H1 (cell line): ENCODE results near the gene TCF7L2. TPM values are rescaled to one million over a fixed set of nuclear protein-coding genes. Genes with fewer than 3 reads are reported as not detected.

Experiments used
- CTCF ChIA-PET: fragments of 300-600 bp; sonication (Branson Sonifier 250); formaldehyde crosslinking; loops from one replicate; lab custom pipeline; 2021; ENCODE audit not compliant: partially characterized antibody; lab: Charles Lee
- POLR2A ChIA-PET: fragments of 300-600 bp; sonication (Branson Sonifier 250); formaldehyde crosslinking; loops from one replicate; lab custom pipeline; 2021; ENCODE audit warnings: inconsistent platforms; ENCODE audit not compliant: partially characterized antibody; lab: Charles Lee
- DNase-seq, 2 experiments: peaks; one replicate each; pipeline versions ENCODE4 v3.0.0 to v3.0.0-alpha.2; 2010 to 2022; ENCODE audit warnings: low spot score in 2 of 2, low read depth in 1 of 2, mixed read lengths in 1 of 2
- FAIRE-seq: peaks from 2 replicates; lab custom pipeline; 2011; peaks lifted over from hg19 to GRCh38; lab: Jason Lieb, UNC
- H2AFZ ChIP-seq: 2 replicates; pipeline ENCODE4 v1.8.1; 2012; ENCODE audit warnings: low read length, inconsistent platforms
- H2AK5ac ChIP-seq: 2 replicates; pipeline ENCODE4 v1.6.1; 2013; ENCODE audit warnings: low read depth, low read length
- H2BK120ac ChIP-seq: replicated peaks from 2 replicates; pipeline ENCODE3; 2013; ENCODE audit warnings: low read depth, low read length, inconsistent platforms
- H2BK12ac ChIP-seq: 2 replicates; pipeline ENCODE4 v1.6.1; 2013; ENCODE audit warnings: low read depth, low read length
- H2BK15ac ChIP-seq: 2 replicates; pipeline ENCODE4 v1.6.1; 2013; ENCODE audit warnings: low read length
- H2BK20ac ChIP-seq: 2 replicates; pipeline ENCODE4 v1.6.1; 2013; ENCODE audit warnings: low read length
- H2BK5ac ChIP-seq: 2 replicates; pipeline ENCODE4 v1.6.1; 2013; ENCODE audit warnings: low read depth, low read length
- H3K14ac ChIP-seq: 2 replicates; pipeline ENCODE4 v1.6.1; 2013; ENCODE audit warnings: inconsistent platforms; ENCODE audit not compliant: insufficient read length
- H3K18ac ChIP-seq: 2 replicates; pipeline ENCODE4 v1.6.1; 2013; ENCODE audit warnings: low read length; ENCODE audit errors: extremely low read depth
- H3K23ac ChIP-seq: 2 replicates; pipeline ENCODE4 v1.6.1; 2013; ENCODE audit warnings: inconsistent platforms; ENCODE audit not compliant: insufficient read length
- H3K23me2 ChIP-seq: 2 replicates; pipeline ENCODE4 v1.6.1; 2013; ENCODE audit warnings: low read depth, low read length
- H3K27ac ChIP-seq: 2 replicates; pipeline ENCODE4 v1.6.1; 2011; ENCODE audit warnings: low read depth, low read length, inconsistent platforms
- H3K27me3 ChIP-seq, 4 experiments: replicated peaks in 1 of 4; 1 replicate in 1 of 4; 2 replicates in 3 of 4; pipeline versions ENCODE4 v1.6.1 to v1.8.1; 2011 to 2013; ENCODE audit warnings: low read length in 3 of 4, mild to moderate bottlenecking in 3 of 4, inconsistent platforms in 2 of 4, mixed read lengths in 2 of 4, moderate library complexity in 1 of 4; ENCODE audit not compliant: control insufficient read depth in 3 of 4, insufficient read depth in 3 of 4; ENCODE audit errors: extremely low read depth in 1 of 4
- H3K36me3 ChIP-seq, 4 experiments: 2 replicates each; pipeline versions ENCODE4 v1.6.1 to v1.8.1; 2011 to 2013; ENCODE audit warnings: mild to moderate bottlenecking in 4 of 4, low read length in 3 of 4, moderate library complexity in 2 of 4, control low read depth in 1 of 4, inconsistent platforms in 1 of 4; ENCODE audit not compliant: insufficient read depth in 4 of 4, control insufficient read depth in 2 of 4
- H3K4ac ChIP-seq: replicated peaks from 2 replicates; pipeline ENCODE3; 2013; ENCODE audit warnings: low read length, low read depth, mixed read lengths, inconsistent platforms; ENCODE audit not compliant: insufficient read length
- H3K4me1 ChIP-seq, 4 experiments: replicated peaks in 1 of 4; 1 replicate in 1 of 4; 2 replicates in 3 of 4; pipeline versions ENCODE4 v1.6.1 to v1.8.1; 2011 to 2013; ENCODE audit warnings: low read length in 3 of 4, inconsistent platforms in 2 of 4, mixed read lengths in 1 of 4; ENCODE audit not compliant: insufficient read depth in 4 of 4, control insufficient read depth in 3 of 4
- H3K4me2 ChIP-seq, 2 experiments: 2 replicates each; pipeline versions ENCODE4 v1.6.1 to v1.8.1; 2011 to 2013; ENCODE audit warnings: low read depth in 2 of 2, low read length in 2 of 2, control low read depth in 1 of 2, inconsistent platforms in 1 of 2, mild to moderate bottlenecking in 1 of 2; ENCODE audit not compliant: insufficient read depth in 1 of 2
- H3K4me3 ChIP-seq, 4 experiments: fragments of 200-600, 300-600 bp in 1 of 4; sonication (generic), shearing (Covaris generic), sonication (Bioruptor Twin) in 1 of 4; 2 replicates each; pipeline versions ENCODE4 v1.5.1 to v1.8.1; 2011 to 2016; ENCODE audit warnings: low read length in 4 of 4, low read depth in 3 of 4, control low read depth in 2 of 4, inconsistent platforms in 2 of 4, mild to moderate bottlenecking in 2 of 4, mixed read lengths in 1 of 4, moderate library complexity in 1 of 4; ENCODE audit not compliant: insufficient read depth in 2 of 4; ENCODE audit errors: extremely low read depth in 1 of 4
- H3K56ac ChIP-seq: replicated peaks from 2 replicates; pipeline ENCODE3; 2013; ENCODE audit warnings: low read depth, mild to moderate bottlenecking, mixed read lengths, low read length, inconsistent platforms; ENCODE audit not compliant: insufficient read length
- H3K79me1 ChIP-seq: 2 replicates; pipeline ENCODE4 v1.6.1; 2013; ENCODE audit warnings: low read depth, low read length, control low read depth
- H3K79me2 ChIP-seq, 2 experiments: 2 replicates each; pipeline versions ENCODE4 v1.6.1 to v1.8.1; 2012 to 2013; ENCODE audit warnings: low read length in 2 of 2, mild to moderate bottlenecking in 2 of 2, inconsistent platforms in 1 of 2; ENCODE audit not compliant: insufficient read depth in 2 of 2, control insufficient read depth in 1 of 2
- H3K9ac ChIP-seq, 4 experiments: replicated peaks in 1 of 4; 1 replicate in 1 of 4; 2 replicates in 3 of 4; pipeline versions ENCODE4 v1.6.1 to v1.8.1; 2011 to 2013; ENCODE audit warnings: low read depth in 3 of 4, low read length in 3 of 4, control low read depth in 2 of 4, mild to moderate bottlenecking in 2 of 4, moderate library complexity in 2 of 4, inconsistent platforms in 1 of 4; ENCODE audit errors: extremely low read depth in 1 of 4
- H3K9me3 ChIP-seq, 2 experiments: 2 replicates each; pipeline versions ENCODE4 v1.6.1 to v1.8.1; 2012 to 2013; ENCODE audit warnings: mild to moderate bottlenecking in 2 of 2, moderate library complexity in 2 of 2, control low read depth in 1 of 2, inconsistent platforms in 1 of 2, low read depth in 1 of 2, low read length in 1 of 2, mixed read lengths in 1 of 2; ENCODE audit not compliant: insufficient read depth in 2 of 2
- H4K20me1 ChIP-seq, 2 experiments: replicated peaks in 1 of 2; 2 replicates each; pipeline versions ENCODE3 to v1.8.1; 2011 to 2013; ENCODE audit warnings: inconsistent platforms in 2 of 2, low read length in 2 of 2, mild to moderate bottlenecking in 1 of 2; ENCODE audit not compliant: insufficient read depth in 2 of 2, control insufficient read depth in 1 of 2
- H4K5ac ChIP-seq: 2 replicates; pipeline ENCODE4 v1.6.1; 2013; ENCODE audit warnings: low read length, low read depth, mixed read lengths, inconsistent platforms; ENCODE audit not compliant: insufficient read length
- H4K8ac ChIP-seq: 2 replicates; pipeline ENCODE4 v1.8.0; 2013; ENCODE audit warnings: mild to moderate bottlenecking, moderate library complexity, low read length, inconsistent platforms; ENCODE audit not compliant: insufficient read depth; ENCODE audit errors: extremely low read depth
- H4K91ac ChIP-seq: replicated peaks from 2 replicates; pipeline ENCODE3; 2013; ENCODE audit warnings: low read length, mixed read lengths, inconsistent platforms; ENCODE audit not compliant: insufficient read length
- CBX5 ChIP-seq: fragments of 300-800, 300-1000 bp; sonication (generic); IDR thresholded peaks from 2 replicates; pipeline ENCODE4 v1.7.1; 2016; ENCODE audit warnings: antibody characterized with exemption, low read length, low read depth
- CHD1 ChIP-seq: IDR thresholded peaks from 2 replicates; pipeline ENCODE4 v1.6.1; 2012; ENCODE audit warnings: low read depth, low read length, improper control_type of control experiment
- GABPA ChIP-seq: IDR thresholded peaks from 2 replicates; pipeline ENCODE4 v1.6.1; 2011; ENCODE audit warnings: mild to moderate bottlenecking, low read length, moderate library complexity, borderline replicate concordance; ENCODE audit not compliant: insufficient read depth
- KDM1A ChIP-seq: fragments of 200-600, 300-600 bp; sonication (generic); IDR thresholded peaks from 2 replicates; pipeline ENCODE4 v1.7.1; 2016; ENCODE audit warnings: mild to moderate bottlenecking, low read length, borderline replicate concordance
- KDM5A ChIP-seq: fragments of 200-600 bp; IDR thresholded peaks from 2 replicates; pipeline ENCODE4 v1.7.1; 2012; ENCODE audit warnings: mild to moderate bottlenecking, low read length, inconsistent platforms, mixed read lengths
- NANOG ChIP-seq: IDR thresholded peaks from 2 replicates; pipeline ENCODE4 v1.6.1; 2011; ENCODE audit warnings: low read length, low read depth, mild to moderate bottlenecking, inconsistent platforms; ENCODE audit not compliant: insufficient read depth, poor library complexity, severe bottlenecking
- RXRA ChIP-seq: IDR thresholded peaks from 2 replicates; pipeline ENCODE4 v1.6.1; 2011; ENCODE audit warnings: low read depth, mild to moderate bottlenecking, low read length, moderate library complexity; ENCODE audit not compliant: insufficient read depth
- SIN3A ChIP-seq, 2 experiments: IDR thresholded peaks in 1 of 2; conservative IDR thresholded peaks in 1 of 2; 2 replicates each; pipeline ENCODE4 v1.6.1; 2011 to 2012; ENCODE audit warnings: low read length in 2 of 2, improper control_type of control experiment in 1 of 2, low read depth in 1 of 2, mild to moderate bottlenecking in 1 of 2
- TAF1 ChIP-seq: IDR thresholded peaks from 2 replicates; pipeline ENCODE4 v1.6.1; 2011; ENCODE audit warnings: mild to moderate bottlenecking, low read depth, low read length
- WGBS, 2 experiments: shearing (Covaris generic) in 1 of 2; methylation state at CpG; one replicate each; pipeline versions ENCODE4 v1.1.6 to v1.1.7; 2013 to 2015; ENCODE audit warnings: low lambda C conversion rate in 2 of 2, mixed read lengths in 2 of 2, inconsistent platforms in 1 of 2, low coverage in 1 of 2, missing lambda C conversion rate in 1 of 2; ENCODE audit not compliant: insufficient replicate concordance in 2 of 2, insufficient coverage in 1 of 2, insufficient read length in 1 of 2; ENCODE audit errors: extremely low coverage in 1 of 2, missing lambda C conversion rate in 1 of 2; 5-methylcytosine and 5-hydroxymethylcytosine counted together
- polyA plus RNA-seq, 7 experiments: library from polyadenylated mRNA; depleted of rRNA in 3 of 7; stranded (reverse) in 5 of 7; unstranded in 2 of 7; fragments of >200 nt in 5 of 7; fragments of 200-250 nt in 2 of 7; gene quantifications; 1 replicate in 5 of 7; 2 replicates in 1 of 7; 4 replicates in 1 of 7; pipeline versions ENCODE4 v1.2.1 to v1.2.3, GENCODE V29; 2011 to 2013; ENCODE audit warnings: missing spikeins in 2 of 7, mixed read lengths in 2 of 7
- total RNA-seq: library from RNA; stranded (reverse); fragmentation: NEBNext Ultra II Directional; extraction: Animal tissue kit (Norgen Biotek cat#: 25700); gene quantifications from 2 replicates; pipeline ENCODE4 v1.2.1, GENCODE V29; 2021

Gene TCF7L2
- total and polyA plus RNA-seq, 2 of the 8 experiments (the other 6 are each of a cell fraction or from before 2014, with no cell fraction given): 33.9 to 67.3 TPM

DNA sequence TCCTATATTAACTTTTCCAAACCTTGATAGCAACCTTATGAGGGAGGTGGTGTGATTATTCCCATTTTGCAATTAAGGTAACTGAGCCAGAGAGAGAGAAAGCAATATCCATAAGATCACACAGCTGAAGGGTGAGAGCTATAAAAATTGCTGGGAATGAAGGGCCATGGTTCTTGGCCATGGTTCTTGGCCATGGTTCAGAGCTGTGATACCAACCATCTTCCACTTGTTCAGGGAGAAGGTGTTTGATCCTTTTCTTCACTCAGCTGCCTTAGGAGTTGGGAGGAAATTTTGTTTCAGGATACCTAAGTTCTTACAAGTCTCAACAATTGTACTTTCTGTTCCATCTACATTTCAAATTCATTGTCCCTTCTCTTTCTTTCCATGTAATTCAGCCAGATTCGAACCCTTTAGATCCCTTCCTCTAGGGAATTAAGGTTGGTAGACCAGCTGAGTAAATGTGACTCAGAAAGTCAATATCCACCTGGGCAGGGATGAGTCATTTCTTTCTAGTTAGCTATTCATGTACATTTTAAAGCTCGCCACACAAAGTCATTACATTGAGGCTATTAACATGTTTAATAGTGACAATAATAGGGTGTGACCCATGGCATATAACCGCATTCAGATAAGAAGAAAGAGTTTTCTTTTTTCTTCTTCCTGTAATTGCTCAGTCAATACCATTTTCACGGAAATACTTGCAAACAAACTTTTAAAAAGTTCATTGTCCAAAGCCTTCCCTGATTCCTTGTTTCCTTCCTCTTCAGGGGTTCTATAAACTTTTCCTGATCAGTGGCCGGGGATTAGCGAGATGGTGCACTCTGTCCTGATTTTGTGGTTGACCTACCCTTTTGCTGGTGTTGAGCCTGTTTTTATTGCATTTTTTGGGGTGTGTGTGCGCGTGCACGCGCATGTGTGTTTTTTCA lies 143.4 kb downstream of the TCF7L2 start:
- Histone ChIP-seq H3K27me3 (no peaks in the 10 kb centered on the region), H2BK120ac (no peak overlapping the region), H2AK5ac (no peak overlapping the region), H3K36me3 (peaks cover 2 to 37% (median 8%) of the 10 kb centered on the region in 4 experiments; a peak in 5 of 8 replicates), H4K20me1 (peaks cover 3 to 9% of the 10 kb centered on the region in 2 experiments), H4K91ac (no peak overlapping the region), H3K23ac (no peak overlapping the region), H3K79me1 (peaks cover 8% of the 10 kb centered on the region), H3K4me1 (peaks cover 0 to 4% (median 2%) of the 10 kb centered on the region in 4 experiments; a peak in 3 of 7 replicates), H3K4ac (no peak overlapping the region), H3K18ac (no peak overlapping the region), H3K9ac (no peak overlapping the region), H3K79me2 (peaks cover 0 to 78% of the 10 kb centered on the region in 2 experiments; a peak in 3 of 4 replicates), H3K4me3 (no peak overlapping the region), H2AFZ (no peak overlapping the region), H2BK5ac (no peak overlapping the region), H3K14ac (no peak overlapping the region), H2BK15ac (no peak overlapping the region), H3K56ac (no peak overlapping the region), H3K9me3 (no peaks in the 10 kb centered on the region), H2BK20ac (no peak overlapping the region), H4K8ac (no peak overlapping the region), H3K23me2 (no peaks in the 10 kb centered on the region), H2BK12ac (no peak overlapping the region), H3K4me2 (no peak overlapping the region), H3K27ac (no peak overlapping the region), H4K5ac (no peak overlapping the region)
- CTCF ChIA-PET: interaction anchor here (0.7 to 1.3 kb wide), 3 partner anchors 19 to 372 kb away, joined by 3 read pairs; no protein-coding TSS in a partner anchor
- POLR2A ChIA-PET: no interaction called here
- FAIRE-seq: no peak
- no peak for DNase-seq
- 84% methylated on average over 10 of the region's 10 CpGs; no CpG with 5 or more reads in 1 of the 2 experiments for WGBS, 2 experiments
- TF ChIP-seq KDM5A: no peak
- no peak for TF ChIP-seq SIN3A (conservative IDR thresholded peaks at IDR 0.05 in 1 of 2, IDR thresholded peaks at IDR 0.05 in 1 of 2; ENCODE audit: low read depth in 1 of 2, low read length in 2 of 2)
- no peak for TF ChIP-seq CBX5
- no peak for TF ChIP-seq RXRA
- no peak for TF ChIP-seq NANOG
- no peak for TF ChIP-seq TAF1
- TF ChIP-seq KDM1A: no peak
- no peak for TF ChIP-seq CHD1
- TF ChIP-seq GABPA: no peak
